GM19455 (cell line): Measurements from ENCODE around the gene TTLL12.

Experiments used
- ATAC-seq: cut with Tn5 transposase; IDR thresholded peaks from one replicate; pipeline ENCODE4 v1.9.1; 2021; ENCODE audit not compliant: unreplicated experiment

The TTLL12 gene

DNA sequence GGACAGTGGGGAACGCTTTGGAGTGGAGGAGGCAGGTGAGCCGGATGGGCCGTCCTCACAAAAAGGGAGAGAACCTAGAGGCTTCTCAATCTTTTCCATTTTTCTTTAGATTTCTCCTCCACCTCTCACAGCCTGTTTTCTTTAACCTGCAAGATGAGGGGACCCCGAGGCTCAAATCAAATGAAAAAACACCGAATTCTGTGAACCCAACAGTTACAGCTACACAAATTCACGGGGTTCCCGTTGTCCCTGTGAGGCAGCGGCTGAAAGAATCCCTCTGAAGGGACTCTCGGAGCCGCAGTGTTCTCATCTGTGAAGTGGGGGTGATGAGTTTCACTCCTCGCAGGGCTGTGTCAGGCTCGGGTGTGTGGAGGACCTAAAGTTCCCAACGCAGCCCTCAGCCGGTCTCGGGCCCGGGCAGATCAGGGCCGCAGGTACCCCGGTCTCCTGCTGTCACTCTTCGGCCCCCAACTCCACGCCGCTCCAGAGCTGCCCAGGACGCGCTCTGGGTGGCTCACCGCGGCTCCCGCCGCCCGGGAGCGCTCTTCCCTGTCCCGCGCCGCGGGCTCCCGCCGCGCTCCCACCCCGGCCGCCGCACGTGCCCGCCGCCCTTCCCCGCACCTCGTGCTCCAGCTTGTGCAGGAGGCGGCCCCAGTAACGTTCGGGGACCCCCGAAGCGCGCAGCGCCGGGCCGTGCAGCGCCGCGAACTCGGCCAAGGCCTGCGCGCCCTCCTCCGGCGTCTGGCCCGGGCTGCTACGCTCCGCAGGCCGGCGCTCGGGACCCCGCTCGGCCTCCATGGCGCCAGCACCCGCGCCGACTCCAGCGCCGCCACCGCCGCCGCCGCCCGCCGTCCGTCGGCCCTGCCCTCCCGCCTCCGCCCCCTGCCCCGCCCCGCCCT is at the start of gene TTLL12:
TSS of gene TTLL12 (minus strand) at position 863 of the 899 bp plus-strand sequence. CDS start at position 798, 65 bp downstream.
- ATAC-seq = peak; percentile 45

- ATAC-seq = no peak
These were observed 48.8 kb upstream of the TTLL12 start for GRCh38 chr22:43235445-43236409.

GRCh38 chr22:43234264-43234988 is 47.5 kb upstream of the TTLL12 start:
- ATAC-seq = no peak

GRCh38 chr22:43233529-43233928 is 46.6 kb upstream of the TTLL12 start:
- no peak for ATAC-seq

DNA sequence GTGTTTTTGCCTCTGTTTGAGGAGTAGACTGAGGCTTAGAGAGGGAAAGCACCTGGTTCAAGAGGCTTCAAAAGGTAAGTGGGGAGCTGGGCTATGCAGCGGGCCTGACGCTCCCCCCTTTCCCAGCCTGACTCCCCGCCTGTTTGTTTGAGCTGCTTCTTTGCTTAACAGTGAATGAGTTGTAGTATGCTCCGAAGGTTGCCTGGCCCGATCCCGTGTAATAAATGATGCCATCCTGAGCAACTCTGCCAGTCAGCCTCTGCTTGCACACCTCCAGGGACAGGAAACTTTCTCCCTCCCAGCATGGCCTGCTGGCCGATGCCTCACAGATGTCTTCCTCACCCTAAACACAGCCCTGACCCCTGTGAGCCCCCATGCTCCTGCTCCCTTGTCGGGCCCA is 45.5 kb upstream of the TTLL12 start:
- no peak for ATAC-seq

DNA sequence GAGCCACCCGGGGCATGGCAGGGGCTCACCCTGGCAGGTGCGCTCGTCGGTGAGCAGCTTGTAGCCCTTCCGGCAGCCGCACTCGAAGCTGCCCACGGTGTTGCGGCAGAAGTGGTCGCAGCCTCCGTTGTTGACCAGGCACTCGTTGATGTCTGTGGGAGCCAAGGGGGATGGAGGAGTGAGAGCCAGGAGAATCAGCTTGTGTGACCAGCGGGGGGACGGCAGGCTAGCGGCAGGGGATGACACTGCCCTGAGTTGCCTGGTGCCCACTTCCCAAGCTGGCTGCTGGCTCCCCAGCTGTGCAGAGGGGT is 44.7 kb upstream of the TTLL12 start:
- no peak for ATAC-seq

- no peak for ATAC-seq
These were observed 44.2 kb upstream of the TTLL12 start for GRCh38 chr22:43230971-43231723.

- no peak for ATAC-seq
These were observed 43.6 kb upstream of the TTLL12 start for GRCh38 chr22:43230571-43230970.

GRCh38 chr22:43228863-43229262 is 41.9 kb upstream of the TTLL12 start:
- ATAC-seq = no peak

DNA sequence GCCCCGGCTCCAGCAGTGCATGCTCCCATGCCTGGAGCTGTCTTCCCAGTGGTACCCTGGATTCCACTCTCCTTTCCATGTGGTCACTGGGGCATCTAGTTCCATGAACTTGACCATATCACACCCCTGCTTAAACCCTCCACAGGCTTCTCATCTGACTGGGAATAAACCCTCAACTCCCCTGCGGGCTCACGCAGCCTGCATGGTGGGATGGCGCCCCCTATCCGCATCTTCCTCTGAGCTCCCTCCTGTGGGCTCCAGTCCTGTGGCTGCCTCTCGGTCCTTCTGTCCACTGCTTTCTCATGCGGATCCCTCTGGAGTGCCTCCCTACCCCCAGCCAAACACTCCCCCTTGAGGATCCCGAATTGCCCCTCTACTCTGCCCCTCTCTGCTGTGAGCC is 41.4 kb upstream of the TTLL12 start:
- ATAC-seq = no peak

DNA sequence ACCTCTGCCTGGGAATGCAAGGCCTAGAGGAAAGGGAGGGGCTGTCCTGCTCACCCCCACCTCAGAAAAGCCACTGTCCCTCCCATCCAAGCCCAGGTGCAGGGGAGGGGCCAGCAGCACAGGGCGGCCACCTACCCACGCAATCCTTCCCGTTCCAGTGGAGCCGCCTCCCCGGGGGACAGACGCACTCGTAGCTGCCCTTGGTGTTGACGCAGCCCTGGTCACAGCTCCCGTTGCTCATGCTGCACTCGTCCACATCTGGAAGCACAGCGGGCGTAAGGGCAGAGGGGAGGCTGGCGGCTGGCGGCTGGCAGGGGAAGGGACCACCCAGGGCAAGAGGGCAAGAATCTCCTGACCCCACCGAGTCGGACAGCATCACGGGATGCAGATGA is 40.3 kb upstream of the TTLL12 start:
- no peak for ATAC-seq

DNA sequence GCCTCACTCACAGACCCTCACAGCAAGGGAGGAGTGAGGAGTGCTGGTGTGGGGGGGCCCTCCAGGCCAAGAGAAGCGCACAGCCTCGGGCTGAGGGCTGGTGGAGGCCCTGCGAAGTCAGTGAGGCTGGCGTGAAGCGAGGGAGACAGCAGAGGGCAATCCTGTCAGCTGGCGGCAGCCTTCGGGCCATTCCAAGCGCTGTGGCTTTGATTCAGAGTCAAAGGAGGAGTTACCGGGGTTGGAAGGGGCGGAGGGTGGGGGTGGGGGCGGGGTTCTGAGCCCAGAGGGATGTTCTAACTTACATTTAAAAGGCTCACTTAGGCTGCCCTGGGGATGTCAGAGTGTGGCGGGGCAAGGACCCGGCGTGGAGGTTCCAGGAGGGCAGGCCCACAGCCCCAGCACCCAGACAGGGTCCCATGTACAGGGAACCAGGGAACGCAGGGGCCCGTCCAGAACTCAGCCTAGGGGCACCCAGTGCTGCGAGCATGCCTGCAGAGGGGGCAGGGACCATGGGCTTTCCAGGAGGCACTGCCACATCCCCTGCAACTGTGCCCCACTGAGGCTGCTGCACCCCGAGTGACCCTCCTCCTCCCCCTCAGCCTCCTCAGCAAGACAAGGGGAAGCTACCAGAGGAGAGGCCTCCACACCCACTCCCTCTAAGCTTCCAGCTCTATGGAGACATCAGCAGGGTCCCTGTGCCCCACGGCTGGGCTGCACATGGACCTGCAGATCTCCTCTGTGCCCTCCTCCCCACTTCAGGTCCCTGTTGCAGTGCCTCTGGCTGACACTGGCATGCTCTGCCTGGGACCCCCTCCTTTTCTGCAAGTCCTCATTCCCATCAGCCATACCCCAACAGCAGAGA is 39.7 kb upstream of the TTLL12 start:
- ATAC-seq = no peak

- no peak for ATAC-seq
These were observed 38.7 kb upstream of the TTLL12 start for GRCh38 chr22:43225609-43226008.

DNA sequence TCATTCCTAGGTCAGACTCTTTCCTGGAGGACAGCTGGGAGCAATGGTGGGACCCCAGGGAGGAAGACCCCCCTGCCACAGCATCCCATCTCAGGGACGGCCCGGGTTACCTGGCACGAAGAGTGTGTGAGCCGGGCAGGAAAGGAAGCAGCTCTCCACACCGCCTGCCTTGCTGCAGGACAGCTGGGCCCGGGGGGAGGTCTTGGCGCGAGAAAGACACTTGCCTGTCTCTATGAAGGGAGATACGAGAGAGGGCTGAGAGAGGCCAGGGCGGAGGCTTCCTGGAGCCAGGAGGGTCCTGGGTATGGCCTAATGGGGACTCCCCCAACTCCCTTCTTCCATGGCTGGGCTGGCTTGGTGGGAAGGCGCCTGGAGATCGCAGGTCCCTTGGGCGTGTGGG is 36.1 kb upstream of the TTLL12 start:
- no peak for ATAC-seq

GRCh38 chr22:43222262-43222661 is 35.3 kb upstream of the TTLL12 start:
- ATAC-seq = no peak

DNA sequence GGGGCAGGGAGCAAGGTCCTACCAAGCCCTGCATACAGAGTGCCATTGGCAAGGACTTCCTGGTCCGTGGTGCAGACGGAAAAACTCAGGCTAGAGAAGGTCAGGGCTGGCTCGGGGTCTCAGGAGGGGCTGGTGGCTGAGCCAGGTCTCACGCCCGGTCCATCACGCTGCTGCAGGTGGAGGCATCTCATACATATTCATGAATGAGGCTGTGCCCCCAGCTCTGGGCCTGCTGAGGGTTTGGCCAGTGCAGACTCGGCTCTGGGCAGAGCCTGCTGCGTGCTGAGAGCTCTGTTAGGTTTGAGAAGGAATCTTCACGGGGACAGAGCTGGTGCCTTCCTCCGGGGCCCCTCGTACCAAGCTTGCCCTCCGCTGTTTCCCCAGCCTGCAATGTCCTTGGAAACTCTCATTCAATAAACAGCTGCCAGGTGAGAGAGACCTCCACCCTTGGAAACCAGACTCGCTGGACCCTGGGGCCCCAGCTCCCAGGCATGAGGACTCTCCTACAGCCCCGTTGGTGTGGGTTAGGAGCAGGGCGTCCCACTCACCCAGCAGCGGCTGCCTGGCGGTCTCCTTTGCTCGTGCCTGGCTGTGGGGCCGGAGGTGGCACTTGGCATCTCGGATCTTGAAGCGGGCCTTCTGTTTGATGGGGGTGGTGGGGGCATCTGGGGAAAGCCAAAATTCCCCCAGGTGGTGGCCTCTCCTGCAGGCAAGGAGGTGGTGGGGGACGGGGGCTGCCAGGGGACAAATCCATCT is 33.9 kb upstream of the TTLL12 start:
- ATAC-seq = no peak

GRCh38 chr22:43218786-43219185 is 31.9 kb upstream of the TTLL12 start:
- ATAC-seq = no peak

DNA sequence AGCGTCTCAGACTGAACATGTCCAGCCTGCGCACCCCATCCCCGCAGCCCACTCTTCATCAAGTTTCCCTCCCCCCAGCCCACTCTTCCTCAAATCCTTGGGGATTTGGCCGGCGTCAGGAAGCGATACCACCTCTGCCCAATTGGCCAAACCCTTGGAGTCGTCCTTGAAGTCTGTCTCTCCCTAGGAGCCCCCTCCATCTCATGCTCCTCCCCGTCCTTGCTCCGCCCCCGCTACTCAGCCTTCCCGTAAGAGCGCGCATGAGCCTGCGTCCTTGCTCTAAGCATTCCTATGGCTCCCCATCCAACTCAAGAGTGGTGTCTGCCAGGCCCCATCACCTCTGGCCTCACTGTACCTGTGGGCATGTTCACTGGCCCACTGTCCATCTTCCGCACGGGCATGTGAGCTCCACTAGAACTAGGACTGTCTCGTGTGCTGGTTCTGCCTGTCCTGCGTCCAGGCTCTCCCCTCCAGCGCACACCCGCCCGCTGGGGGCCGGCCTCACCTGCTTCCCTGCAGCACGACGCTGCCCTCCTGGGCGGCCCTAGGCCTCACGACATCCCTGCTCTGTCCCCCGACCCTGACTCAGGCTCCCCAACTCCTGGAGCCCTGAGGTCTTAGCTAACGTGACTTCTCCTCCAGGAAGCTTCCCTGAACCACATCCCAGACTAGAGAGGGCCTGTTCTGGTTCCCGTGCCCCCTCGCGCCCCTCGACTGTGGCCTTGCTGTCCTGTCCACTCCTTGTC is 30.5 kb upstream of the TTLL12 start:
- ATAC-seq = no peak
